CD4-positive, alpha-beta T cell treated with Interleukin-17A for 1 hour (primary cell): ENCODE data around the gene OTUD3.
"Not testable (repeated sequence)": the region's sequence is repeated elsewhere in the genome, so short reads cannot be mapped to it uniquely, and the experiment has no call there.

Experiments
- DNase-seq: peaks from one replicate; pipeline ENCODE4 v3.0.0-alpha.2; 2020

The OTUD3 gene

GRCh38 chr1:19882111-19883071, at the start of gene OTUD3:
Gene OTUD3, plus strand, starts transcription at chr1:19882395. Its CDS starts 119 bp downstream, at chr1:19882514.
- peak; percentile 98 for DNase-seq

- DNase-seq = no peak
Observed at GRCh38 chr1:19835578-19835977, 46.6 kb upstream of the OTUD3 start.

- no peak for DNase-seq
Observed at GRCh38 chr1:19837866-19838265, 44.3 kb upstream of the OTUD3 start.

DNA sequence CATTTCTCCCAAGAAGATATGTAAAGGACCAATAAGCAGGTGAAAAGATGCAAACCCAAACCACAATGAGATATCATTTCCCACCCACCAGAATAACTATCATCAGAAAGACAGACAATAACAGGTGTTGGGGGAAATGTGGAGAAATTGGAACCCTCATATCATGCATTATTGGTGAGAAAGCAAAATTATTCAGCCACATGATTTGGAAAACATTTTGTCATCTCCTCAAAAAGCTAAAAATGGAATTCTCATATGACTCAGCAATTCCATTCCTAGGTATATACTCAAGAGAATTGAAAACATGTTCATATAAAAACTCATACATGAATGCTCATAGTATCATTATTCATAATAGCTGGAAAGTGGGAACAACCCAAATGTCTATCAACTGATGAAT, 42.0 kb upstream of the OTUD3 start:
- no peak for DNase-seq

- no peak for DNase-seq
Observed at GRCh38 chr1:19844731-19845495, 37.3 kb upstream of the OTUD3 start.

GRCh38 chr1:19845555-19845954, 36.6 kb upstream of the OTUD3 start:
- DNase-seq = no peak

- no peak for DNase-seq
Observed at GRCh38 chr1:19846338-19846737, 35.9 kb upstream of the OTUD3 start.

DNA sequence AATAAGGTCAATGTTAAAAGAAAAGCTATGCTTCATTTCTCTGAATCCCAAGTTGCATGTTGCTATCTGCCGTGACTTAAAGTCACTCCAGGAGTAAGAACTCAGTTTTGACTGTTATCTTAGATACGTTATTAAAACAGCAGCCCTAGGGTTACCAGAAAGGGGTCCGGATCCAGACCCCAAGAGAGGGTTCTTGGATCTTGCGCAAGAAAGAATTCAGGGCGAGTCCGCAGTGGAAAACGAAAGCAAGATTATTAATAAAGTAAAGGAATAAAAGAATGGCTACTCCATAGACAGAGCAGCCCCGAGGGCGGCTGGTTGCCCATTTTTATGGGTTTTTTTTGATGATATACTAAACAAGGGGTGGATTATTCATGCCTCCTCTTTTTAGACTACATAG, 34.9 kb upstream of the OTUD3 start:
- not testable (repeated sequence) for DNase-seq

GRCh38 chr1:19849307-19849706, 32.9 kb upstream of the OTUD3 start:
- not testable (repeated sequence) for DNase-seq

- no peak for DNase-seq
Observed at GRCh38 chr1:19850214-19850613, 32.0 kb upstream of the OTUD3 start.

GRCh38 chr1:19852036-19852435, 30.2 kb upstream of the OTUD3 start:
- DNase-seq = no peak

GRCh38 chr1:19854866-19855265, 27.3 kb upstream of the OTUD3 start:
- DNase-seq = no peak

GRCh38 chr1:19858893-19859292, 23.3 kb upstream of the OTUD3 start:
- DNase-seq = no peak

DNA sequence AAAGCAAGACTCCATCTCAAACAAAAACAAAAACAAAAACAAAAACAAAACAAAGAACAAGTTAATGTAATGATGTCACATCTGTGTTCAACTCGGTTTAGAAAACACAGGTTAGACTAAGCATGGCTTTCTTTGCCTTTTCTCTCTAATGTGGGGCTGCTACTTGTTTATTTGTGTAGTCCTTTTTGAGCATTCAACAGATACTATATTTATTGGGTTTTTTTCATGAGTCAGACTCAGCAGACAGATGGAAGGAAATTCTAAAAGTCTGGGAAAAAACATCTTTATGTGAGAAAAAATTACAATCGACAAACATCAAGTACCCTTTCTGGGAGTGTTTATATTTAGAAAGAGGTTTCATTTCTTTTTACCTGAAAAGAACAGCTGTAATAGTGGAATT, 22.3 kb upstream of the OTUD3 start:
- DNase-seq = no peak

- DNase-seq = no peak
Observed at GRCh38 chr1:19860418-19860817, 21.8 kb upstream of the OTUD3 start.

- DNase-seq = no peak
Observed at GRCh38 chr1:19861034-19861433, 21.2 kb upstream of the OTUD3 start.

DNA sequence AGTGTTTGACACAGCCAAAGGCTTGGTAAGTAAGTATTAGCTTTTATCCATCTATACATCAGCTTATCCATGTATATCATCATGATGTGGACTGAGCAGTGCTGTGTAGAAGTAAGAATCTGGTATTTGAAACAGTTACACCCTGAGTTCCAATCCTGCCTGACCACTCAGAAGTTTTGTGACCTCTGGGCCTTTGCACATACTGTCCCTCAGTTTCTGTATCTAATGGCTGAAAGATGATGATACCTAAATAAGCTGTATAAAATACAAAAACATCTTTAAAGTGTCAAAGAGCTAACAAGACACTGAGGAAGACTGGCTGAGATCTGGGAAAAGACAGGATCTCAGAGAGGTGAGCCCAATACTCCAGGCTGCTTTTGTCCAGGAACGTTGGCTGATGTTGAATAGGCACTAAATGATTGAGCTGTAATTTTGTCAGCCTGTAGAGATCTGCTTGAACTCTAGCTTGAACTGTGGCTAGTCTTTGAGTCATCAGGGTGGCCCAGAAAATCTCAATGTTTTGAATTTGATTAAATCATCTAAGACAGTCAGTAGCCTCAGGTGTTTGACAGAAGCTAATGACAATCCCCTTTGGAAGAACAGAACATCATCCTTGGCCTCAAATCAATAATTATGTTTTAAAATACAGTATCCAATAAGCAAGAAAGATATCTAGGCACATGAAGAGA, 20.2 kb upstream of the OTUD3 start:
- no peak for DNase-seq

DNA sequence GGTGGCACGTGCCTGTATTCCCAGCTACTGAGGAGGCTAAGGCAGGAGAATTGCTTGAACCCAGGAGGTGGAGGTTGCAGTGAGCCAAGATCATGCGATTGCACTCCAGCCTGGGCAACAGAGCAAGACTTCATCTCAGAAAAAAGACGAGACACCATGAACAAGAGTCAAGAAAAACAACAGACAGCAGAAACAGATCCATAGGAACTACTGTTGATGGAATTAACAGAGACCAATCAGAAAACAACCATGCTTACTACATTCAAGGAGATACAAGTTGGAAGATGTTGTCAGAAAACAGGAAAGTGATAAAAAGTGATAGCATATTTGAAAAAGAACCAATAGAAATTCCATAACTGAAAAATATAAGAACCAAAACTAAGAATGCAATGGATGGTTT, 19.3 kb upstream of the OTUD3 start:
- DNase-seq = no peak

DNA sequence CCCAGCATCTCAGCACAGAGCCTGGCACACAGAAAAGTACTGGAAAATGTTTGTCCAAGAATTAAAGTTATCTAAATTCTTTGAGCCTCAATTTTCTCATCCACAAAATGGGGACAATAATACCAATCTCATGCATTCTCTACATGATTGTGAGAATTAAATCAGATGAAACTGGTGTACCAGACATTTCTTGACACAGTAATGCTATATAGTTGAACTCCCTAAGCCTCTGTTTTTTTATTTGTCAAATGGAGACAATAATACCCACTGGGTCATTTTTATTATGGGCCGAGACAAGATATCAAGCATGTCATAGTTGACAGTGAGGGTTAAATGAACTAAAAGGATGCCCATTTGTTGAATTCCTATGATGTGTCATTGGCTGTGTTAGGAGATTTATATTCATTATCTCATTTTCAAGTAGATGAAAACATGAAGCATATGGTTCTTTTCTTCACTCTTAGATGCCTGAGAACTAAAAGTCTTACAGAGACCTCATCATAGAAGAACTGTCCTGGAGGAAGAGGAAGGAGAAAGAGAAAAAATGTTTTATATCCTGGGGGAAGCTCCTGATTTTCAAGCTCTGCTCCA, 17.5 kb upstream of the OTUD3 start:
- DNase-seq = no peak

- no peak for DNase-seq
Observed at GRCh38 chr1:19866029-19866428, 16.2 kb upstream of the OTUD3 start.

DNA sequence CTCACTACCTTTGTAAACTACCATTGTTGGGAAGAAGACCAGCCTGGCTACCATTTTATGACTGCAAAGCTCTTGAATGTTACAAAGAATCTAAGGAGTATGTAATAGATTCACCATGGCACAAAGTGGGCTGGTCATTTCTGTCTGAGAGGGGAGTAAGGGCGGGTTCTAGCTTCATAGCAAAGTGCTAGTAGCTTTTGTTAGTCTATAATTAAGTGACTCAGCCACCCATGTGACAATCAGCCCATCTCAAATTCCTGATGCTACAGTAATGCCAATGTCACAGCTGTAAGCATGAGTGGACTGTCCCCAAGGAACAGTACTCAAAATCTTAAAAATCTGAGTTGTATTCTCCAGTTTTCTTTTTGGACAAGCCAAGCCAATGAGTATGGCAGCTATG, 15.4 kb upstream of the OTUD3 start:
- no peak for DNase-seq

- DNase-seq = not testable (repeated sequence)
Observed at GRCh38 chr1:19868575-19868974, 13.6 kb upstream of the OTUD3 start.

DNA sequence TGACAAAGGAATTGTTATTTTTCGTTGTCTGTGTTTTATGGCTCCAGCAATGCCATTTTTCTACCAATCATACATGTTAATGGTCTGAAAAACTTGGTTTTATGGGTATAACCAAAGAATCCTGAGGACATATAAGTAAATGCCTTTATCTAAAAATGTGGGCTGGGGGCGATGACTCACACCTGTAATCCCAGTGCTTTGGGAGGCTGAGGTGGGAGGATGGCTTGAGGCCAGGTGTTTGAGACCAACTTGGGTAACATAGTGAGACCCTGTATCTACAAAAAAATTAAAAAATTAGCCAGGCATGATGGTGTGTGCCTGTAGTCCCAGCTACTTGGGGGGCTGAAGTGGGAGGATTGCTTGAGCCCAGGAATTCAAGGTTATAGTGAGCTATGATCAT, 12.7 kb upstream of the OTUD3 start:
- DNase-seq = not testable (repeated sequence)
